HepG2 (cell line): ENCODE measurements around the gene ABCB8. TPM values are rescaled to one million over a fixed set of nuclear protein-coding genes. Genes with fewer than 3 reads are reported as not detected.

Experiments
- HNF4G ChIP-seq, 2 experiments: sonication (generic) in 1 of 2; formaldehyde crosslinking in 1 of 2; IDR thresholded peaks; 2 replicates each; pipeline versions ENCODE4 v1.4.0 to v1.6.1; 2011 to 2020; ENCODE audit warnings: borderline replicate concordance in 2 of 2, low read depth in 2 of 2, mild to moderate bottlenecking in 2 of 2, low read length in 1 of 2, missing genetic modification reagents in 1 of 2, moderate library complexity in 1 of 2
- ZNF556 ChIP-seq: sonication (generic); formaldehyde crosslinking; IDR thresholded peaks from 2 replicates; pipeline ENCODE4 v1.4.0; 2020; ENCODE audit warnings: mild to moderate bottlenecking, missing genetic modification reagents, borderline replicate concordance
- polyA plus RNA-seq, 8 experiments: library from polyadenylated mRNA; depleted of rRNA in 3 of 8; stranded (reverse) in 7 of 8; unstranded in 1 of 8; fragments of >200 nt; fragmentation: Illumina TruSeq in 4 of 8; extraction: Trizol in 4 of 8; gene quantifications; 2 replicates each; pipeline versions ENCODE4 v1.2.1 to v1.2.3, GENCODE V29; 2011 to 2016; ENCODE audit warnings: low read depth in 4 of 8, missing spikeins in 1 of 8, mixed read lengths in 1 of 8; ENCODE audit not compliant: insufficient read depth in 1 of 8
- total RNA-seq, 5 experiments: library from RNA; depleted of rRNA; stranded (reverse); fragments of >200 nt; fragmentation: Illumina TruSeq; extraction: Trizol; gene quantifications; 2 replicates each; pipeline ENCODE4 v1.2.3, GENCODE V29; 2016; ENCODE audit warnings: low read depth in 1 of 5
- TF ChIP-seq, protein P1 (sequence below): sonication (generic); formaldehyde crosslinking; IDR thresholded peaks from 2 replicates; pipeline ENCODE4 v1.9.0; 2021; ENCODE audit warnings: mild to moderate bottlenecking, missing genetic modification reagents

The ABCB8 gene
- total and polyA plus RNA-seq, 2 of the 13 experiments (the other 11 are each of a cell fraction or from before 2014, with no cell fraction given): 6.6 to 16.7 TPM

DNA sequence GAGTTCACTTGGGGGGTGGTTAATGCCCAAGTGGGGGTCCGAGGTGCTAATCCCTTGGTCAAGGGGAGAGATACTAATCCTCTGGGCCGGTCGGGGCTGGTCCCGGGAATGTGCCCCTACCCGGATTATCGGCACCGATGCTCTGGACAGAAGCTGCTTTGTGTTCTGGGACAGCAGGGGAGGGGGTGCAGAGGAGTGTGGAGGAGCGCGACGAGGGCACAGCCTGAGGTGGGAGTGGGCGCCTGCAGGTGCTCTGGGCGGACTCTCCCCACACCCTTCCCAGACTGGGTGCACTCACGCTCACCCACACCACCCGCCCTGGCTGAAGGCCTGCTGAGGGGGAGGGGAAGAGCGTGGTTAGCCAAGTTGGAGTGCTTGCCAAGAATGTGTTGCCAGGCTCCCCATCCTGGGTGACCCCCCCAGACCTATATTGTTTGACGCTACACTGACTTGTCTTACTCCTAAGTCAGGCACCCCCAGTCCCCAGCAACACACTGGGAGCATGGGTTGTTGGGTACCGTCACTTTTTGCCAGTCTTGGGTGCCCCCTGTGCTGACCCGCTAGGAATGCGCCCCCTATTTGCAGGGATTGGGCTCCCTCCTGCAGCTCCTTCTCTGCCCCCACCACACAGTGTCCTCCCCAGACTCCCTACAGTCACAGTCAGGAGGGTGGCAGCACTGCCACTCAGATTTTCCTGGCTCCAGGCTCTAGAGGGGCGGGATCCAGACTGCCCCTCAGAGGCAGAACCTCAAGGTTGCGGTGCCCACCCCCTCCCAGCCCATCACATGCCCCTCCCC is 32.4 kb downstream of the ABCB8 start (continued):
- TF ChIP-seq, protein P1, sequence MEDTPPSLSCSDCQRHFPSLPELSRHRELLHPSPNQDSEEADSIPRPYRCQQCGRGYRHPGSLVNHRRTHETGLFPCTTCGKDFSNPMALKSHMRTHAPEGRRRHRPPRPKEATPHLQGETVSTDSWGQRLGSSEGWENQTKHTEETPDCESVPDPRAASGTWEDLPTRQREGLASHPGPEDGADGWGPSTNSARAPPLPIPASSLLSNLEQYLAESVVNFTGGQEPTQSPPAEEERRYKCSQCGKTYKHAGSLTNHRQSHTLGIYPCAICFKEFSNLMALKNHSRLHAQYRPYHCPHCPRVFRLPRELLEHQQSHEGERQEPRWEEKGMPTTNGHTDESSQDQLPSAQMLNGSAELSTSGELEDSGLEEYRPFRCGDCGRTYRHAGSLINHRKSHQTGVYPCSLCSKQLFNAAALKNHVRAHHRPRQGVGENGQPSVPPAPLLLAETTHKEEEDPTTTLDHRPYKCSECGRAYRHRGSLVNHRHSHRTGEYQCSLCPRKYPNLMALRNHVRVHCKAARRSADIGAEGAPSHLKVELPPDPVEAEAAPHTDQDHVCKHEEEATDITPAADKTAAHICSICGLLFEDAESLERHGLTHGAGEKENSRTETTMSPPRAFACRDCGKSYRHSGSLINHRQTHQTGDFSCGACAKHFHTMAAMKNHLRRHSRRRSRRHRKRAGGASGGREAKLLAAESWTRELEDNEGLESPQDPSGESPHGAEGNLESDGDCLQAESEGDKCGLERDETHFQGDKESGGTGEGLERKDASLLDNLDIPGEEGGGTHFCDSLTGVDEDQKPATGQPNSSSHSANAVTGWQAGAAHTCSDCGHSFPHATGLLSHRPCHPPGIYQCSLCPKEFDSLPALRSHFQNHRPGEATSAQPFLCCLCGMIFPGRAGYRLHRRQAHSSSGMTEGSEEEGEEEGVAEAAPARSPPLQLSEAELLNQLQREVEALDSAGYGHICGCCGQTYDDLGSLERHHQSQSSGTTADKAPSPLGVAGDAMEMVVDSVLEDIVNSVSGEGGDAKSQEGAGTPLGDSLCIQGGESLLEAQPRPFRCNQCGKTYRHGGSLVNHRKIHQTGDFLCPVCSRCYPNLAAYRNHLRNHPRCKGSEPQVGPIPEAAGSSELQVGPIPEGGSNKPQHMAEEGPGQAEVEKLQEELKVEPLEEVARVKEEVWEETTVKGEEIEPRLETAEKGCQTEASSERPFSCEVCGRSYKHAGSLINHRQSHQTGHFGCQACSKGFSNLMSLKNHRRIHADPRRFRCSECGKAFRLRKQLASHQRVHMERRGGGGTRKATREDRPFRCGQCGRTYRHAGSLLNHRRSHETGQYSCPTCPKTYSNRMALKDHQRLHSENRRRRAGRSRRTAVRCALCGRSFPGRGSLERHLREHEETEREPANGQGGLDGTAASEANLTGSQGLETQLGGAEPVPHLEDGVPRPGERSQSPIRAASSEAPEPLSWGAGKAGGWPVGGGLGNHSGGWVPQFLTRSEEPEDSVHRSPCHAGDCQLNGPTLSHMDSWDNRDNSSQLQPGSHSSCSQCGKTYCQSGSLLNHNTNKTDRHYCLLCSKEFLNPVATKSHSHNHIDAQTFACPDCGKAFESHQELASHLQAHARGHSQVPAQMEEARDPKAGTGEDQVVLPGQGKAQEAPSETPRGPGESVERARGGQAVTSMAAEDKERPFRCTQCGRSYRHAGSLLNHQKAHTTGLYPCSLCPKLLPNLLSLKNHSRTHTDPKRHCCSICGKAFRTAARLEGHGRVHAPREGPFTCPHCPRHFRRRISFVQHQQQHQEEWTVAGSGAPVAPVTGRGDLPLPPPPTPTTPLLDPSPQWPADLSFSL (CRISPR knock-in tag): no peak
- no peak for TF ChIP-seq HNF4G (IDR thresholded peaks at IDR 0.05; ENCODE audit: borderline replicate concordance, low read depth, low read length)
- TF ChIP-seq HNF4G (CRISPR knock-in tag; IDR thresholded peaks at IDR 0.05; ENCODE audit: borderline replicate concordance, low read depth): no peak
- TF ChIP-seq ZNF556 (CRISPR knock-in tag): no peak
